CD4-positive, alpha-beta T cell treated with Interferon alpha-2 for 1 hour (primary cell): Measurements from ENCODE around the gene FAM83D.
A peak's percentile ranks its signal among the peaks of the same experiment; 100 is the strongest.

Experiments
- DNase-seq, 2 donors: peaks; one replicate each; pipeline ENCODE4 v3.0.0-alpha.2; 2020 to 2022

Gene FAM83D, protein sequence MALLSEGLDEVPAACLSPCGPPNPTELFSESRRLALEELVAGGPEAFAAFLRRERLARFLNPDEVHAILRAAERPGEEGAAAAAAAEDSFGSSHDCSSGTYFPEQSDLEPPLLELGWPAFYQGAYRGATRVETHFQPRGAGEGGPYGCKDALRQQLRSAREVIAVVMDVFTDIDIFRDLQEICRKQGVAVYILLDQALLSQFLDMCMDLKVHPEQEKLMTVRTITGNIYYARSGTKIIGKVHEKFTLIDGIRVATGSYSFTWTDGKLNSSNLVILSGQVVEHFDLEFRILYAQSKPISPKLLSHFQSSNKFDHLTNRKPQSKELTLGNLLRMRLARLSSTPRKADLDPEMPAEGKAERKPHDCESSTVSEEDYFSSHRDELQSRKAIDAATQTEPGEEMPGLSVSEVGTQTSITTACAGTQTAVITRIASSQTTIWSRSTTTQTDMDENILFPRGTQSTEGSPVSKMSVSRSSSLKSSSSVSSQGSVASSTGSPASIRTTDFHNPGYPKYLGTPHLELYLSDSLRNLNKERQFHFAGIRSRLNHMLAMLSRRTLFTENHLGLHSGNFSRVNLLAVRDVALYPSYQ

GRCh38 chr20:38926142-38926933, at the start of gene FAM83D:
FAM83D (plus strand) TSS chr20:38926417; CDS start chr20:38926443, 26 bp downstream.
- DNase-seq, result peak; percentile 96 to 98

DNA sequence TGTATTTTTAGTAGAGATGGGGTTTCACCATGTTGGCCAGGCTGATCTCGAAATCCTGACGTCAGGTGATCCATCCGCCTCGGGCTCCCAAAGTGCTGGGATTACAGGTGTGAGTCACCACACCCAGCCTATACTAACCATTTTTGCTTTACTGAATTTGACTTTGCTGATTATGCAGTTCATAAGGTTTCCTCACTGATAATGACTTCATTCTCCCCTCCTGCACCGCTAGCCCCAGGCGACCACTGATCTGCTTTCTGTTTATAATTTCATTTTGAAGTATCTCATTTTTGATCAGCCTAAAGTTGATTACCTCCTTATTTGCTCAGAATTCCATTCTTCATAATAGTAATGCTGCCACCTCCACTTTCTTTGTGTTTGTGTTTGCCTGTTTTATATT, 48.7 kb upstream of the FAM83D start:
- no peak for DNase-seq

- no peak for DNase-seq
Observed at GRCh38 chr20:38878866-38879265, 47.4 kb upstream of the FAM83D start.

GRCh38 chr20:38880952-38881735, 45.1 kb upstream of the FAM83D start:
- DNase-seq, result no peak

GRCh38 chr20:38881806-38882440, 44.3 kb upstream of the FAM83D start:
- DNase-seq, result no peak

DNA sequence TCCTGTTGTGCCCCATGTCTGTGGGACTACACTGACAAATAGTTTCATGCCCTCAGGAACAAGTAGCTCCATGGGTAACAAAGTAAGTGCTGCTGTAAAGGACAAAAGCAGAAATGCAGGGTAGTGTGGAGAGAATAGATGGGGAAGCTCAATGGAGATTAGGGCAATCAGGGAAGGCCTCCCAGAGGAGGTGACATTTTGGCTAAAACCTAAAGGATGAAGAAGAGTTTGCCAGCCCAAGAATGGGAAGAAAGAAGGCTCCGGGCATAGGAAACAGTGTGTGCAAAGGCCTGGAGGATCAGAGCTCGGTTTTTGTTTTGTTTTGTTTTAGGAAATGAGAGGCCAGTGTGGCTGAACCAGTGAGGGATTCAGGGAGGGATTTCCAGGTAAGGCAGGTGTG, 43.6 kb upstream of the FAM83D start:
- DNase-seq, result no peak

- no peak for DNase-seq
Observed at GRCh38 chr20:38883081-38883980, 42.9 kb upstream of the FAM83D start.

DNA sequence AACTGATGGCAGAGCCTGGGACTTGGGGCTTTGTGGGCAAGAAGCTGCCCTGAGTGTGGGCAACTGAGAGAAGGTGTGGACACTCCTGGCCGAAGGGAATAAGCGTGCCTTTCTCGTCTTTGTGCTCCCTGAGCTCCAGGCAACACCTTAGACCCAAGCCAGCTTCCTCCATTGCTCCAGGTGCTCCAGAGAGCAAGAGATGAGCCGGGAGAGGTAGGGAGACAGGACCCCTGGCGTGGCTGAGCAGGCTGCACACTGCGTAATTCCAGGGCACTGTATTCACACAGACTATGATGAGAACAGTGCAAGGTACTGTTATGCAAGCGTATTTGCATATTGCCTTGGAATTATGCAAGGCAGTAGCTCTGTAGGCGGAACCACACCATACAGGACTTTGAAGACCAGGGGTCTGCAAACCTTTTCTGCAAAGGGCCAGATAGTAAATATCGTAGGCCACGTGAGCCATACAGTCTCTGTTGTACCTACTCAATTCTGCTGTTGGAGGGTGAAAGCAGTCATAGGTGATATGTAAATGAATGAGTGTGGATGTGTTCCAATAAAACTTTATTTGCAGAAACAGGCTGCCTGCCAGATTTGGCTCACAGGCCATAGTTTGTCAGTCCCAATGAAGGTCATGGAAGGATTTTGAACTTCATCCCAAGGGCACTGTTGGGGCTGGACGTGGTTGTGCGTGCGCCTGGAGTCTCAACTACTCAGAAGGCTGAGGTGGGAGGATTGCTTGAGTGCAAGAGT, 42.1 kb upstream of the FAM83D start:
- no peak for DNase-seq

GRCh38 chr20:38885357-38885756, 40.9 kb upstream of the FAM83D start:
- no peak for DNase-seq

GRCh38 chr20:38888059-38888831, 38.0 kb upstream of the FAM83D start:
- no peak for DNase-seq

- DNase-seq, result no peak
Observed at GRCh38 chr20:38889050-38889449, 37.2 kb upstream of the FAM83D start.

DNA sequence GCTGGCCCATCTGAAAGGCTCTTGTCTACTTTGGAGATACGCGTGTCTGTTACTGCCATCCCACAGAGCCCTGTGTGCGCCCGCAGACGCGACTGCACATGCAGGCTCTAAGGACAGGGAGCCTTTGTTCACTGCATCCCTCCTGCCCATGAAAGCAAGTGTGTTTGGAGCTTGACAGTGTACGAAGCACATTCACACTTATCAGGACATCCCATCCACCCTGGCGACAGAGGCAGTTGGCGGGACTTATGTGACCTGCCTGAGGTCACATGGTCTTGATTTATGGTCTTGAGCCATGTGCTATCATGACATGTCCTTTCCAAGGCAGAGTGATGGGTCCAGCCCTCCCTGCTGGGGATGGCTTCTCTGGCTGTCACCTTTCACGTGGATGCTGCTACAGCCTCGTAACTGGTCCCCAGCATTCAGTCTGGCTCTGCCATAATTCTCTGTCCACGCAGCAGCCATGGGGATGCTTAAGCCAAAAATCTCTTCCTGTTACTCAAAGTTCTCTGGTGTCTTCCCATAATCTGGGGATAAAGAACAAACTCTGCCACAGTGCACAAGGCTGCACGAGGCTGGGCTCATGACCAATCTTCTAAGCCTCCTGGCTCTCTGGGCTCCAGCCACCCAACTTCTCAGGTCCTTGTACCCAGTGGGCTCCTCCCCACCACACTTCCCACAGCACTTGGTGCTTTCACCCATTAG, 36.3 kb upstream of the FAM83D start:
- no peak for DNase-seq

- DNase-seq, result no peak
Observed at GRCh38 chr20:38890497-38890818, 35.8 kb upstream of the FAM83D start.

GRCh38 chr20:38892091-38892981, 33.9 kb upstream of the FAM83D start:
- DNase-seq, result no peak

DNA sequence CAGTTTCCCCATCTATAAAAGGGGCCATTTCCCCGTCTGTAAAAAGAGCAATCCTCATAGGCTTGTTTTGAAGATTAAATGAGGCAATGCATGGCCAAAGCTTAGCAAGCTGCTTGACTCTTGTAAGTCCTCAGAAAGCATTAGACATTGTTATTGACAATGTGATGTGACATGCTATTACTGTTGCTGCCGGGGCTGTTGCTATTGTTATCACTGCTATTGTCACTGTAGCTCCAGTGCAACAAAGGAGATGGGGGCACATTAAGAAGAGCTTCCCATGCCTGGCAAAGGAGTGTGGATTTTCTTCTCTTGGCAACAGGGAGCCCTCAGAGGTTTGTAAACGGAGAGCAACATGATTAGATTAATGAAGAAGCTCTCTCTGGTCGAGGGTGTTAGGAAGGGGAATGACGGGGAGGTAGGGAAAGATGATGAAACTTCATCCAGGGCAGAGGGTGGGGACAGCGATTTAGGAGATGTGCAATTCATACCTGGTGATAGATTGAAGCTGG, 33.1 kb upstream of the FAM83D start:
- no peak for DNase-seq

DNA sequence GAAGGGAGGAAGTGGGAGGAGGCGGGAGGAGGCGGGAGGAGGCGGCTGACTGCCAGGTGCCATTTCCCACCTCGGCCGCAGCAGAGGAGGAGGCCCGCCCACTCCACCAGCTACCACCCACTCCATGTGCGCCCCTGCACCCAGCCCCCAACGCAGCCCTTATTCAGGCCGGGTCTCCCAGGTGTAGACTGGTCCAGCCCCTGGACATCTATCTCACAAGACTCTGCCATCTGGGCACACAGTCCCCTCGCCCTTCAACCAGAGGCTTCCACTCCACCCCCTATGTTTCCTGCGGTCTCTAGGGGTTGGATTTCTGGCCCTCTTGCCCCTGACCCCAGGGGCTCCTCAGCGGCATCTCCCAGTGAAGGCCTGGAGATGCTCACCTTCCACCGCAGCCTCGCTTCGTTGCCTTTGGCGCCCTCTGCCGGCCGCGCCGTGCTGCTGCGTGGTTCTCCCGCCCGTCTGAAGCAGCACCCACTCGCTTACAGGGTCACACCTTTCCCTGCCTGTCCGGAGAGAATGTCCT, 32.6 kb upstream of the FAM83D start:
- DNase-seq, result peak; percentile 79 to 85

DNA sequence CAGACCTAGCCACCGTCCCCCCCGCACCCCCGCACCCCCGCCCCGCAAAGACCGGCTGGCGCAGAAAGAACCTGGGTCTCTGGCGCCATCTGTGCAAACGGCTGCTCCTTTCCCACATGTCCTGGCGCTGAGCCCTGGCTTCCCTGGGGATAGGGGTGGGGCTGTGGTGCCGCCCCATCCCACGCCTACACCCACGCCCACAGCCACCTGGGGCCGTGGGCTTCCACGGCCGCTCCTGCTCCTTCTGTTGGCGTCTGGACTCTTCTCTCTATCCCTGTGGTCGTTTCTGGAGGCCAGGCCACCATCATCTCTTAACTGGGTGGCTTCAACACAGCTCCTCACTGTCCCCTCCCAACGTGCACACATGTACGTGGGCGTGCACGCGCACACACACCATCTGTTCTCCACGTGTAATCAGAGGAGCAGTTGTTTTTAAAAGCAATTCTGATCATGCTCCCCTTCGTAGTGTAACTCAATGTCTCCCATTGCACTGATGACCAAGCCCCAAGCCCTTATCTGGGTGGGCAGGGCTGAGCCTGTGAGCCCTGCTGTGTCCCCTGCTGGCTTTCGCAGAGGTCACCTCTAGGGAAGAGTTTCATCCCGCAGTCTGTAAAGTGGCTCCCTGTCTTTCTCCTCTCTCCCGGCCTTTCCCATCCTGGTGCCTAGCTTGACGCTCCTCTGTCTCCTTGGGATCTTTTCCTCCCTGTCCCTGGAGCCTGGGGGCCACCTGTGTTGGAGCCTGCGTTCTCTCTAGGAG, 31.9 kb upstream of the FAM83D start:
- no peak for DNase-seq
